ENCODE results near the gene AARS1.
"Not testable (repeated sequence)": the region's sequence is repeated elsewhere in the genome, so short reads cannot be mapped to it uniquely, and the experiment has no call there.

Gene AARS1

DNA sequence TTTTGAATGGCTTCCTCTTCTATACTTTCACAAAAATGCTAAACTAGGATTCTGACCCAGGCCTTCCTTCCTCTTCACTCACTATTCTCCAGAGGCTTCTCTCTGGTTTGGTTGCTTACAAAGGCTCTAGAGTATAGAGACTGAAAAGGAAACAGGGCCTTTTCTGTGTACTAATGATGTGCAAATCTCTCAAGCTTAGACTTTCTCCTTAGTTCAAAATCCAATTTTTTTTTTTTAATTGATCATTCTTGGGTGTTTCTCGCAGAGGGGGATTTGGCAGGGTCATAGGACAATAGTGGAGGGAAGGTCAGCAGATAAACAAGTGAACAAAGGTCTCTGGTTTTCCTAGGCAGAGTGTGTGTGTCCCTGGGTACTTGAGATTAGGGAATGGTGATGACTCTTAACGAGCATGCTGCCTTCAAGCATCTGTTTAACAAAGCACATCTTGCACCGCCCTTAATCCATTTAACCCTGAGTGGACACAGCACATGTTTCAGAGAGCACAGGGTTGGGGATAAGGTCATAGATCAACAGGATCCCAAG is 65.3 kb downstream of the AARS1 start:
- DNase-seq: not testable (repeated sequence)

DNA sequence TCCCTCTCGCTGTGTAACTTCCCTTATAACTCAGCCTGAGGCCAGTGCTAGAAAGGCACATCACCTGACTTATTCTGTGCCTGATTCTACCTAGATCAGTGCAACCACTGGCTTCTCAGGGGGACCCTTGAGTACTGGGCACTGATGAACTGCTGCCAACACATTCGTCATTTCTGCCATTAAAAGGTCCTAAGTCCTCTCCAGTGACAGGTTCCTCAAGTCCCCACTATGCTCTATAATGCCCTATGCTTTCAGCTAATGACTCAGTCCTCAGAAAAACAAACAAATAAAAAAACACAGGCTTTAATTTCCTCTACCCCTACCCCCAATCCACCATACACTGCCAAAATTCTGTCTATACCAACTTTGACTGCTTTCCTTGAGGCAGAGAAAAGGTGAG is 66.1 kb downstream of the AARS1 start:
- DNase-seq: not testable (repeated sequence)

GRCh38 chr16:70222574-70222973 is 66.7 kb downstream of the AARS1 start:
- not testable (repeated sequence) for DNase-seq

DNA sequence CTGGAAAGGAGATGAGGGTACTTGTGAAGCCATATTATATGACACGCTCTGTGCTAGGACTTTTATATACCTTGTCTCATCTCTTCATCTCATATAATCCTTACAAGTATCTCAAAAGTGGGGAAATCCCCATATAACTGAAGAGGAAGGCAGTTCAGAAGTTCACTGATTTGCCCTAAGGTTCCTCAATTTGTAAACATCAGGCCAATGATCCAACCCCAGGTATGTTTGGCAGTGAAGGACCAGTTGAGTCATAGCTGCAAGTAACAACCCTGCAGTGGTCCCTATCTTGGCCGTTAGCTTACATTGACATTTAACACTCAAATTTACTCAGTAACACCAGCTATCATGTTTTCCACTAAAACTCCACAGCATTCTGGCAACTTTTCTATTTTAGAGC is 70.7 kb downstream of the AARS1 start:
- DNase-seq: not testable (repeated sequence)

DNA sequence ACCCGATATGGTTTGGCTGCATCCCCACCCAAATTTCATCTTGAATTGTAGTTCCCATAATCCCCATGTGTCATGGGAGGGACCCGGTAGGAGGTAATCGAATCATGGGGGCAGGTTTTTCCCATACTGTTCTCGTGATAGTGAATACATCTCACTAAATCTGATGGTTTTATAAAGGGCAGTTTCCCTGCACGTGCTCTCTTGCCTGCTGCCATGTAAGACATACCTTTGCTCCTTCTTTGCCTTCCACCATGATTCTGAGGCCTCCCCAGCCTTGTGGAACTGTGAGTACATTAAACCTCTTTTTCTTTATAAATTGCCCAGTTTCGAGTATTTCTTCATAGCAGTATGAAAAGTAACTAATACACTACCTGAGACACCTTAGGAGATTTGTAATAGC is 82.9 kb downstream of the AARS1 start:
- DNase-seq: not testable (repeated sequence)

- not testable (repeated sequence) for DNase-seq
Observed at GRCh38 chr16:70204668-70205405, 84.5 kb downstream of the AARS1 start.

DNA sequence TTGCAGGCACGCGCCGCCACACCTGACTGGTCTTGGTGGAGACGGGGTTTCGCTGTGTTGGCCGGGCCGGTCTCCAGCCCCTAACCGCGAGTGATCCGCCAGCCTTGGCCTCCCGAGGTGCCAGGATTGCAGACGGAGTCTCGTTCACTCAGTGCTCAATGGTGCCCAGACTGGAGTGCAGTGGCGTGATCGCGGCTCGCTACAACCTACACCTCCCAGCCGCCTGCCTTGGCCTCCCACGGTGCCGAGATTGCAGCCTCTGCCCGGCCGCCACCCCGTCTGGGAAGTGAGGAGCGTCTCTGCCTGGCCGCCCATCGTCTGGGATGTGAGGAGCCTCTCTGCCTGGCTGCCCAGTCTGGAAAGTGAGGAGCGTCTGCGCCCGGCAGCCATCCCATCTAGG is 85.3 kb downstream of the AARS1 start:
- not testable (repeated sequence) for DNase-seq

DNA sequence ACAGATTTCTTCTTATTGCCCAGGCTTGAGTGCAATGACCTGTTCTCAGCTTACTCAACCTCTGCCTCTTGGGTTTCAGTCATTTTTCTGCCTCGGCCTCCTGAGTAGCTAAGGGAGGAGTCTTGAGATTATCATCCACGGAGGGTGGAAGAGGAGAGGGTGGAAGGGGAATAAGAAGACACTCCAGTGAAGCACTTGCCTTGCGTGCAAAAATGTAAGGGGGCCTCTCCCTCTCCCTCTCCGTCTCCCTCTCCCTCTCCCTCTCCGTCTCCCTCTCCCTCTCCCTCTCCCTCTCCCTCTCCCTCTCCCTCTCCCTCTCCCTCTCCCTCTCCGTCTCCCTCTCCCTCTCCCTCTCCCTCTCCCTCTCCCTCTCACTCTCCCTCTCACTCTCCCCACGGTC is 85.8 kb downstream of the AARS1 start:
- not testable (repeated sequence) for DNase-seq
